ENCODE data around the gene PLCD1.

PLCD1 gene

GRCh38 chr3:38002940-38003339 is 26.5 kb downstream of the PLCD1 start:
- no peak overlapping the region for H3K4me3 ChIP-seq (ENCODE audit: low read depth, low read length)
- no peak for TF ChIP-seq CTCF (IDR thresholded peaks at IDR 0.05; ENCODE audit: insufficient read depth, low read depth, low read length, missing control alignments)

DNA sequence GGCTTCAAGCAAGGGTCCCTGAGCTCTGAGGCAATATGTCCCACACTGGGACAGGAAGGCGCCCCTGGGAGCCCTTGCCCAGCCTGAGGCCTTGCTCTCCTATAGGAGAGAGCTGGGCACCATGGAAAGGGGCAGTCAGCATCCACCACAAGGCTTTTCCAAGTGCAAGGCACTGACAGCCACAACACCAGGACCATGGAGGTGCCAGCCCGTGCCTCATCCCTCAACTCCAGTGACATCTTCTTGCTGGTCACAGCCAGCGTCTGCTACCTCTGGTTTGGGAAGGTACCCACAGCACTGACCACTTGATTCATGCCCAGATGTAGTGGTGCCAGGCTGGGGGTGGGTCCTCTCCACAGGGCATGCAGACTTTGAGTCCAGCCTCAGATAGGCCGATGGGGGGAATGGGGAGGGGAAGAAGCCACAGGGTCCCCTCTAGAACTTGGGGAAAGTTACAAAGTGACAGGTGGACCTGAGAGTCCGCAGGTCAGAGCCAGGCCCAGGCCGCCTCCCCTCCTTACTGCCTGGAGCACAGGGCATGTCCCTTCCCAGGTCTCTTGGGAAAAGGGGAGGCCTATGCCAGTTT is 27.1 kb downstream of the PLCD1 start:
- no peak for TF ChIP-seq CTCF (IDR thresholded peaks at IDR 0.05; ENCODE audit: insufficient read depth, low read depth, low read length, missing control alignments)
- DNase-seq (ENCODE audit: low read depth) = no peak
- no peak overlapping the region for H3K4me3 ChIP-seq (ENCODE audit: low read depth, low read length)

More at GRCh38 chr3:38002940-38003339, 26.5 kb downstream of the PLCD1 start:
- no peak for DNase-seq (ENCODE audit: low read depth)

- peak; percentile 8 for TF ChIP-seq CTCF (IDR thresholded peaks at IDR 0.05; ENCODE audit: insufficient read depth, low read depth, low read length, missing control alignments)
- DNase-seq (ENCODE audit: low read depth) = no peak
Measured at GRCh38 chr3:38001456-38002081, 27.9 kb downstream of the PLCD1 start.

DNA sequence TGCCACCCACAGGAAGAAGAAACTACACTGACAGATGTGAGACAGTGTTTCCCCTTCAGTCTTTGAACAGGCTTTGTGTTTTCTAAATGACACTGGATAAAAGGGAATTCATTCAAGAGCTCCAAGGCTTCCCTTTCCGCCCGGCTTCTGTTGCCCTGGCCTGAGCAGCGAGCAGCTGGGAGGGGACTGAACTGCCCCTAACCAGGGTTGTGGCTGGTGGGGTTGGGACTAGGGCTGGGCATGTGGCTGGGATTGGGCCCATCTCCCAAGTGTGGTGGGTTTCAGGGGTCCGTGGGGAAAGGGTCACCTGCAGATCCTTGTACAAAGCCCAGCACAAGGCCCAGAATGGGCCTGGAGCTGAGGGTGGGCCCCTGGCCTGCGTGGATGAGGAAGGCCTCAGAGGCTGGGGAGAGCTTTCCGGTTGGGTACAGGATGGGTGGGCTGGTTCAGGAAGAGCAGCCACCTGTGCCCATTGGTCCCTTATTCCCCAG is 28.4 kb downstream of the PLCD1 start:
- no peak overlapping the region for H3K4me3 ChIP-seq (ENCODE audit: low read depth, low read length)
- TF ChIP-seq CTCF (IDR thresholded peaks at IDR 0.05; ENCODE audit: insufficient read depth, low read depth, low read length, missing control alignments) = no peak
- no peak for DNase-seq (ENCODE audit: low read depth)

More at GRCh38 chr3:38001456-38002081, 27.9 kb downstream of the PLCD1 start:
- H3K4me3 ChIP-seq (ENCODE audit: low read depth, low read length) = no peak overlapping the region

DNA sequence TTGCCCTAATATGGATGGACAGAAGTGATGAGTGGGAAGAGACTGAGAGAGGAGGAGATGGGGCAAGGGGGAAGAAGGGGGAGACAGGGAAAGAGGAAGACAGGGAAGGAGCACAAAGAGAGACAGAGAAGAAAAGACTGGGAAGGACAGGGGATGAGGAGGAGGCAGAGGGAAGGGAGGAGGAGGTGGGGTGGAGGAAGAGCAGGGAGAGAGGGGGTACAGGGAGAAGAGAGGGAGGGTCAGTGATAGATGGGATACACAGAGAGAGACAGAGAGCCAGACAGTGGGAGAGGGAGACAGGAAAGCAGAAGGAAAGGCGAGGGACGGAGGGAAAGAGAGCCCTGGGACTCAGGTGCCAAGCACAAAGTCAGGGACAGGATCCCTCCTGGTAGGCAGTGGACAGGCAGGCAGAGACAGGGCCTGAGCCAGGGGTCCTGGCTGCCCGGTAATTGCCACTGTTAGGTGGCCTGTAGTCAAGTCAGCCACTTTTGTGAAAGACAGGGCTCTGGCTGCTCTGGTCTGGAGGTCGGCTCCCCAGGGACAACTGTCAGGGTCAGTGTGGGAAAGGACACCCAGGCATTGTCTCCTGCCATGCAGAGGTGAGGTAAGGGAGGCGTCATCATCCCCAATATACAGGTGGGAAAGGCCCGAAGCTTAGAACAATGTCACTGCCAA is 29.1 kb downstream of the PLCD1 start:
- no peak for TF ChIP-seq CTCF (IDR thresholded peaks at IDR 0.05; ENCODE audit: insufficient read depth, low read depth, low read length, missing control alignments)
- DNase-seq (ENCODE audit: low read depth) = no peak
- H3K4me3 ChIP-seq (ENCODE audit: low read depth, low read length) = no peak overlapping the region

GRCh38 chr3:37999836-38000235 is 29.6 kb downstream of the PLCD1 start:
- DNase-seq (ENCODE audit: low read depth) = no peak
- TF ChIP-seq CTCF (IDR thresholded peaks at IDR 0.05; ENCODE audit: insufficient read depth, low read depth, low read length, missing control alignments) = no peak

More at GRCh38 chr3:37999836-38000235, 29.6 kb downstream of the PLCD1 start:
- no peak overlapping the region for H3K4me3 ChIP-seq (ENCODE audit: low read depth, low read length)

Measured in GM12865 (cell line).